ENCODE results near the gene ZNF273.

DNA sequence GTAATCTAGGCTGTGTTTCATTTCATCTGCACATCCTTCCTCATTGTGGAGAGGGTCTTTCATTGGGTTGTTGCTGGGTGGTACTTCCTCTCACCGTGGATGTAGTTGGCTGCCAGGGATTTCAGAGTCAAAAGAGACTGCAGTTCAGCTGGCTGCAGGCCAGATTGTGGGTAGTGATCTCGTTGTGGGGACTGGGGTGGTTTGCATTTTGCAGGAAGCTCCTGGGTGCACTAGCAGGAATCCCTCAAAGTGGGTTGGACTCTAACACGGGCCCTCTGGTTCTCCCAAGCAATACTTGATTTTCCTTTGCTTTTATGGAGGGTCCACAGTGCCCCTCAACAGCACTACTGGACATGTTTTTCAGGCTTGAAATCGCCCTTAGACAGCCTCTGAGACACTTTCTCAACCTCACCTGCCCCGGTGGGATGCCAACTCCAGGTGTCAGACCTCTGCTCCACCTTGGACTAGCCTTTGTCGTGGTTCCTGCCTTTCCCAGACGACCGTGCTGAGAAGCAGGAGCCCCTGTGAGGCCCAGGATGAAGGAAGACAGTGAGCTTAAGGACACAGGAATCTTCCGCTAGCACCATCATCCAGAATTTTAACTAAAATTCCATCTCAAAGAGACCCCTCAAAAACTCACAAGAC, 23.9 kb upstream of the ZNF273 start:
- TF ChIP-seq CTCF (conservative IDR thresholded peaks at IDR 0.05; ENCODE audit: low read length), result no peak
- no peak for TF ChIP-seq EZH2phosphoT487 (IDR thresholded peaks at IDR 0.05; ENCODE audit: borderline replicate concordance)

All from Loucy (cell line).